ENCODE data around the gene MRPS30.

- TF ChIP-seq CTCF (IDR thresholded peaks at IDR 0.05) (no peak), EZH2 (IDR thresholded peaks at IDR 0.05) (no peak)
These were observed 21.0 kb upstream of the MRPS30 start for GRCh38 chr5:44787731-44788130.
